DMS79 (cell line): ENCODE data around the gene RERG.
A peak's percentile ranks its signal among the peaks of the same experiment; 100 is the strongest.

ENCODE experiments used
- DNase-seq: peaks from one replicate; lab custom pipeline; 2025; lab: John Stamatoyannopoulos, UW

The RERG gene

DNA sequence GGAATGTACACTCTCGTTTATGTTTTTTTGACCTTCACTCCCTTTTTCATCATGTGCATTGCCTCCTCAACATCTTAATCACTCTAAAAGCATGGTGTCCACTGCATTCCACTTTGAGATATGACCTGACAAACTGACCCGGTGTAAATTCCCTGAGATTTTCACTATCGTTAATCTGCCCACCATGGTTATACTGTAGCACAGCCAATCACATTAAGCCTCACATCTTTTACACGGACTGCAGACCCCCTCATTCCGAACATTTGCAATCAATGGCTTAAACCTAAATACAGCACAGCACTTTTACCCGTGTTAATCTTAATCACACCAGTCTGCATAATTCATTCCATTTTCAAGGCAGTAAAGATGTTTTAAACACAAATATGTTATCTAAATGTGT is 2.4 kb downstream of the RERG start:
- DNase-seq: no peak

DNA sequence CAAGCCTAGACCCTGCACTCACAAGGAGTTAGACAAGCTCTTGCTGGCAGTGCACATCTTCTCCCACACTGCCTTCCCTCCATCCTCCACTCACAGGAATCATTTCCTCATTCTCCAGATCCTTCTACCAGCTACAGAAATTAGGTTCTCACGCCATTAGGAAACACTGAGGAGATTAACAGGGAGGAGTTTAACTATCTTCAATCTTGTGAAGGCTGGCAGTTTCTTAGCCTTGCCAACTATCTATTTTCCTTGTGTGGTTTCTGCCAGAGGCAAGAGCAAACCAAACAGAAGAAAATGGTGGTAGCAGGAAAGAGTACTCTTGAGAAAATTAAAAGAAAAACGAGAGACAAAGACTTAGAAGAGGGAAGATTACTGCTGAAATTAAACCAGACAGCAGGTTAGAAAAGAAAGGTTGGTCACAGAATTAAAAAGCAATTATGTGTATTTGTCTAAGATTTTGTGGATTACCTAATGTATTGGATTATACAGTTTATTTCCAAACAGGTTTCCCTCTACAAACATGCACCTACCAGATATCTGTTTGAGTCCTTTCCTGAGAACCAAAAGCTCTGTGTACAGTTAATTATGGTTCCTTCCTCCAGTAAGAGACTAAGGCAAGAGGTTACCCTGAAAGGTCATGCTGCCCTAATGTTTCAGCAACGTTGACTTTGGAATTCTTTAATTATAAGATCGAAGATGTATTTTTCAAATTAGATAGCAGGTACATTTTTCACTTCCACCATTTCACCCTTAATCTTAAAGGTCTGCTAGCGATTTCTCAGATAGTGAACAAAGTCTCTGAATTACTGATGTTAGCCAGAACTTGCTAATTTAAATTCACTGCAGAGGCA is 5.0 kb downstream of the RERG start:
- no peak for DNase-seq

DNA sequence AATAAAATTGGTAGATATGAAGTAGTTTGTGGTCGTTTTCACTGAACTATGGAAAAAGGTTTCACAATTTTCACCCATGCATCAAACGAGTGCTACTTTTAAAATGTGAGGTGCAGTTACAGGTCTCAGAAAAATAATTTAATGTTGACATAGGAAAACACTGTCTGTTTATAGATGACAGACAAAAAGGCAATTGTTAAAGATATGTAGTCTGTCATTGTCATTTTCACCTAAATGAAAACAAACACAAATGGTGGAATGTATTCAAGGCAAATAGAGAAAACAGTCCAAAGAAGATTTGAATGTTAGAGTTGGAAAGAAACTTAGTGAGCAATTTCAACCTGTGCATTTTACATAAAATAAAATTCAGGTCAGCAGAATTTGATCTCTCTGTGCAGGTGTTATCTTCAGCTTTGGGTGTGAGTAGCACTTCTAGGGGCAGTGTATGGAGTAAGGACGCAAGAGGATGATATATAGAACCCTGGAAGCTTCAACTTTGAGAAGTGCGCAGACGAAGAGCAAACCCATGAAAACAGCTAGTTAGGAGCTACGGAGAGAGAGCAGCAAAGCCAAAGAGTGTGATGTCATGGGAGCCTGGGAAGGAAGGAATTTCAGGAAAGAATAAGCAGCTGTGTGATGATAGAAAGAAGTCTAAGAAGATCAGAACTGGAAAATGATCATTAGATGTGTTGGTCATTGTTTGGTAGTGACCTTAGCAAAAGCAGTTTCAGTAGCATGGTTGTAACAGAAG is 6.2 kb downstream of the RERG start:
- no peak for DNase-seq

DNA sequence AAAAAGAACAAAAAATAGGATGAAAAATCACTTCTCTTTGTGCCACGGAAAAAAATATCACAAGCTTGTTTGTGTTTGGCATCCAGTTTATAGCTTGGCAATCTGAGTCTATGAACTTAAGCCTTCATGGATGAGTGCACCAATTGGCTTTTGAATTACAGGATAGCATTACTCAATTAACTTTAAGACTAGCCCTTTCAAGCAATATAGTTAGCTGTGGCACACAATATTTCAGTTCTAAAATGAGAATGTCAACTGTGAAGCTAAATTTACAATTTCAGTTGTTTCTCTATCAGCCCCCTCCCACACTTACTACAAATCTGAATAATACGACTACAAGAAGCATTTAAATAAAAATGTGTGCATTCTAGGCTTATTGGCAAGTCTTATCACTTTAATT is 8.3 kb downstream of the RERG start:
- DNase-seq: peak; percentile 55

DNA sequence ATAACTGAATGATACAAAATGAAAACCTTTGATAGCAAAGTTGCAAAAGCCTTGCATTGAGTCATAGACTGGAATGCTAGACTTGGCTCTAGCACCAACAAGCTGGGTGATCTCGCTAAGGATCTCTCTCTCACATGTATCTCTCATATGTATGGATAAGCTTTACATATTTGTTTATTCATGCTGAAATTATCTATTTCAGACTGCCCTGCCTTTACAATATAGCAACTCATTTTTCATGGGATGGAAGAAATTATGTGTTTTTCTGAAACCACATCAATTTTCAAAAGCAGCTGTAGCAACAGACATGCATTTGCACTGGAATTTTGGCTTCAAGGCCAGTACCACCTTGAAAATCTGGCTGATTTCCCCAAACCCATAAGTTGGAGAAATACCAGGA is 11.4 kb downstream of the RERG start:
- DNase-seq: no peak

DNA sequence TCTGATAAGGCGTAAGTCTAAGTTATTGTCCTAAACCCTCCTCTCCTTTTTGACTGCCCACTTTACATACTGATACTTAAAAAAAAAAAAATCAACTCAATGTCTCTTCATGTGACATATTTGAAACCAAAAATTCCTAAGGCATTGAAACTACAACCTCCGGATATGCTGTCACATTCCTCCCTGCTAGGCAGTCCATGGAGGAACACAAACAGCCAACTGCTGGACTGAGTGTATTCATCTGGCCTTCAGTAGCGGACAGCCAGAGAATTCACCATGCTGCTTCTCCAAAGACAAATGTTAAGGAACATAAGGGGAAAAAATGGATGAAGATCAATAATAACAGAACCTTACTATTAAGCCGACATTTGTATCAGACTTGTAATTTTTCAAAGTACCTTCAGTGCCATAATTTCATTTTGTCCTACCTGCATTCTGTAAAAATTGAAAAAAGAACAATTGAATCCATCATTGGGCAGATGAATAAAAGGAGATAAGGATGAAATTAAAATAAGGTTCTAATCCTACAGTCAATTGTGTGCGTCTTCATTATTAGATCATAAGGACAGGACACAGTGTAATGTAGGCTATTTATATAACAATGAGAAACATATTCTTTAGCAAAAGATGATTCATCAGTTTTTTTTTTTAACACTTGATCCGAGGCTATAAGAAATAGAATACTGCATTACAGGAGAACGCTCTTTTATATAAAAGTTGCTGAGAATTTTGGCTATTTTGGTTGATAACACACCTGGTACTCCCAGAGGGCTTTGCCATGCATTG is 12.2 kb downstream of the RERG start:
- DNase-seq: no peak

DNA sequence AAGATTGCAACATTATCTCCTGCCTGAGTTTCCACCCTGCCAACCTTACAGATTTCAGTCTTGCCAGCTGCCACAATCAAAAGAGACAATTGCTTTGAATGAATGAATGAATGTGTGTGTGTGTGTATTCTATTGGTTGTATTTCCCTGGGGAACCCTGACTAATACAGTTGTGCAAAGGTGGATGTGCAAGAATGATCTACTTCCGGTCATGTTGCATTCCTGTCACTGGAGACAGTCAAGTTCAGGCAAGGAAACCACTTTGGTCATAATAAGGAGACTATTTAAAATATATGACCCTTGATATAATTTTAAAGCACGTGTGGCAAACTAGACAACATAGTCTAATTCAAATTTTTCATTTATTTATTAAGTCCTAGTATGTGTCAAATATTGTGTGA is 13.1 kb downstream of the RERG start:
- no peak for DNase-seq

DNA sequence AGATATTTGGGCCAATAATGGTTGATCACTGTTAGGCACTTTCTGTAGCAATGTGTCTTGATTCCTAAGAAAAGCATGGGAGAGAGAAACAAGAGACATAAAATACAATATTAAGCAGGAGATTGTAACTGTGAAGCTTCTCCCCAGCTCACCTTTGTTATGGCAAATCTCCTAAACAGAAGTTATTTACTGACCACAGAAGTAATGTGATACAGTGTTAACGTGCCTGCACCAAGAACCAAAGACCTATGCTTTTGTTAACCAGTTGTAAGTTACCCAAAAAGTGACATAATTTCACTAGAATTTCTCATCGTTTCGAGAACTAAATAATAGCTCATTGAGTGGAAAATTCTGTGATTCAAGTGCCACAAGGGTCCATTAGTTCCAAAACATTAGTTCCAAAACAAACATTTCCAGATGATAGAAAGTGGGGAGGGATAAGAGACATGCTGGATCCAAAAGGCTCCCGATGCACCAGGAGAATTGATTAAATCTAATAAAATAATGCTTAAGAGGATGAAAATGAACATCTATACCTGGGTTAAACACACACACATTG is 14.3 kb downstream of the RERG start:
- no peak for DNase-seq

DNA sequence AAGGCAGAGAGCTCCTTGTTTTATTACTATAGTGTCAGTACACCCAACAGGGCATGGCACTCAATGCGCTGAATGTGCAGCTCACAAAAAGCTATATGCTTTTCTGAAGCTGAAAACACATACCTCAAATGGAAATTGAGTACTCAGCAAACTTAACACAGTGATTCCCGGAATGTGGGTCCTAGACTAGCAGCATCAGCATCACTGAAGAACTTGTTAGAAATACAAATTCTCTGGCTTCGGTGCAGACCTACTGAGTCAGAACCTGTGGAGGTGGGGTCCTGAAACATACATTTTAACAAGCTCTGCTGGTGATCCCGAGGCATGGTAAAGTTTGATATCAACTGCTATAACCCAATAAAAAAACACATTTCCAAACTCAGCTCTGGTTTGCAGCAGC is 14.9 kb downstream of the RERG start:
- no peak for DNase-seq

DNA sequence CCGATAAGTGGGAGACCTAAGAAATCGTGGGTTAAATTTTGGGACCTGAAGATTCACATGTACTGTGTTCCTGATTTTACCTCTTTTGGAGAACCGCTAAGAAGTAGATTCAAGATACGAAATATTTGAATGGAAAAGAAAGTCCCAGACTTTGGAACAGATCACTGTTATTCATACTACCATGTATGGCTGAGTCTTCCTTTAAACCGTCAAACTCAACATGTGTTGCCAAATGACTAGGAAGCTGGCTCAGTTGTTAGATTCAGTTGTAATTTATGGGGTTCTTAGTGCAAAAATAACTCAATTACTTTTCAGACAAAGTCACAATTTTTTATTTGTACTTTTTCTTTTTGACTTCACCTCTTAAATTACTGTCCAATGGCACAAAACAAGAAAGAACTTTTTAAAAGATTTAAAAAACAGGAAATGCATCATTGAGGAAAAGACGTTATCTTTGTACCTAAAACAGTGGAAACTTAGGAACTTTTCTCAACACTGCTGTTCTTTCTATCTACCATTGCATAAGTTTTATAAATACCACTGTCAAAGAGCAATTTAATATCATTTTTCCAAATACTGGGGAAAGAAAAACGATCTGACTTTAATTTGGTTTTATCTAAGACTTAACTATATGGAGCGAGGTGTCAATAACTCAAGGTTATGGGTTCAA is 15.7 kb downstream of the RERG start:
- no peak for DNase-seq

DNA sequence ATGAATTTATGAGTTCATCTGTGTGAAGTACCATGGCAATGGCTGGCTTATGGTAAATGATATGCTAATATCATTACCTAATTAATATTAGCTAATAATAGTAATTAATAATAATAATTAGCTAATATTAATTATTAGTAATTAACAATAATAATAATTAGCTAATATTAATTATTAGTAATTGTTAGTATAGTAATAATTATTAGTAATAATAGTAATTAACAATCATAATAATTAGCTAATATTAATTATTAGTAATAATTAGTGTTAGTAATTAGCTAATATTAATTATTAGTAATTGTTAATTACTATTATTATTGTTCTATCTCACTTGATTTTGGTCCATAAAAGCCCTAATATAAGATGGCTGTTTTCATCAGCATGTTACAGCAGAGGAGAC is 19.8 kb downstream of the RERG start:
- no peak for DNase-seq

DNA sequence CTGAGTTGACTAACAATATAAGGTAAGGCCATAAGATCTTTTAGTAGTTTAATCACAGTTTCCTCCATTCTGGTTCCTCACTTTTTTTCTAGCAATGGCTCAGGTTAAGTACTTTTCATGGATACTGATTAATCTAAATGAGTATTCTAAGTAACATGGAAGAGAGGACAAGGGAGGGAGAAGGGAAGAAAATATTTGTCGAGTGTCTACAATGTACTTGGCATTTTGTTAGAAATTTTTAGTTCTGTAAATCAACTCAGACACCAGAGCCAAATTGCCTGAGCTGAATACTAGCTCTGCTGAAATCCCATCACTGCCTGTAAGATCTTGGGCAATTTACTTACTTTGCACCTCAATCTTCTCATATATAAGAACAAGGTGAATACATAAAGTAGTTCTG is 20.2 kb downstream of the RERG start:
- no peak for DNase-seq

DNA sequence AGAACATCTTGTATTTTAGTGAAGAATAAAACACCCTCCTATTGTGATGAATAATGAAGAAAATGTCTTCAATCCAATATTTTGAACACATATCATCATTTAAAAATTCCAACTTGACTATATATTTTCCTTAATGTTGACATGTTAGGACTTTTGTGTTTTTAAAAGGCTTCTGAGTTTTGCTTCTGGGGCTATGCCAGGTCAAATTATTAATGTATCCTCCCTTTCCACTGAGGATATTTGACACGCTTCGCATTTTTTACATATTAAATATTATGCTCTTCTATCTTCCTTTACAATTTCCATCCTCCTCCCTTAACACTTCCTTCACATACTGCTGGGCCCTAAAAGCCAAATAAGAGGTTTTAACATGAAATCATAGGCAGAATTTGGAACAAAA is 20.6 kb downstream of the RERG start:
- DNase-seq: no peak

DNA sequence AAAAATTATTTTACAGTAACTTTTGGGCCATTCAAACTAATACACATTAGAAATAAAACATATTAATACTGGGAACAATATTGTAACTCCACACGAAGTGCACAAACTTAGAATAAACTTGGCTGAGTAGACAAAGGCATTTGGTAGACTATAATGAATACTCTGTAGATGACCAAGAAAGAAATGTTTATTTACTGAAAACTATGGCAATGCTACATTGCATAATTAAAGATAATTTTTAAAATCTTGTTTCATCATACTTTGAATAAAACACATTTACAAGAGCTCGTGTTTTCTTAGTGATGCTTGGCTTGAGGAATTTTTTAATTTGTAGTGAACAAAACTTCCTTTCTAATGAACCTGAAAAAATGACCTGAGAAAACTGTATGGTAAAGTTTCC is 21.3 kb downstream of the RERG start:
- DNase-seq: no peak

DNA sequence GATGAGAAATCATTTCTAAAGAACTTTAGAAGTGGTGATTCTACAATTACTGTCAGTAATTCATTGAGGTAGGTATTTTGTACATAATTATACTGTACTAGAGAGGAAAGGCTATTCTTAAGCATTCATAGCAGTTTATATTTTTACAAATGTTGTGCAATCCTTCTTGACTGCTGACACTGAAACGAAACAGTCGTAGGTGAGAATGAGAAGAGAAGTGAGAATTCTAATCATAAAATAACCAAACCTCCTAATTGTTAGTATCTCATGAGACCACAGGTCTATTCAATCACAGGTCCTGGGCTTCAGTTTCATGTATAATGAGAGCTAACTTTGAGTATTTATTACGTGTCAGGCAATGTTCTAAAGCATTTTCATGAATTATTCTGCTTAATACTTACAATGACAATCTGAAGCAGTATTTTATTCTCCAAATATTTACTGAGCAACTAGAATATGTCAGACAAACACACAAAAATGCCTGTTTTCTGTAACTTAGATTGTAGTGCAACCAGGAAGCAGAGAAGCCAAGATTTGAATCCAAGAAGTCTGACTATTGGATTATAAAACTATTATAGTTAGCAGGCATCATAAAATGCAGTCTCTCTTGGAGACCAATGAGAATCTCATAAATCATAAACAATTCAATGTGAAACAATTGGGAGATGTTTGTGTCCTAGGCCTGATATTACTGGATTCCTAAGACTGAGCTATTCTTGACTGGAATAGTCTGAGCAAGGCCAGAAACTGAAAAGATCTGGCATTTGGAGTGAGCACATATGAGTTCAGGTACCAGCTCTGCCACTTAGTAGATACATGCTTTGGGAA is 24.3 kb downstream of the RERG start:
- no peak for DNase-seq

DNA sequence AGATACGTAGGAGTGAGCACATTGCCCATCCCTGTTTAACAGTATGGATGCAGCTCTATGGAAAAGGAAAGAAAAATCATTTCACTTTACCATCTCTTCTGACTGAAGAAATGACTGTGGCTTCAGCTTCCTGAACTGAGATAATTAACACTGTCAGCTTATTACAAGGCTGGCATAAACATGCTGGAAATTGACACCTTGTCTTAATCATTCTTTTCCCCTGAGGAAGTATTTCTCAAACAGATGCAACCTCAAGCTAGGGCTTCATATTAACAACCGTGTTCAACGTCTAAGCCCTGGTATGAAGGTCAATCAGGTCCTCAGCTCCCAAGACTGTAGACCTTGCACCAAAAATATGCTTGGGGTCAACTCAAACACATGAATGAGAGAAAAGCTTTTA is 25.0 kb downstream of the RERG start:
- DNase-seq: no peak

DNA sequence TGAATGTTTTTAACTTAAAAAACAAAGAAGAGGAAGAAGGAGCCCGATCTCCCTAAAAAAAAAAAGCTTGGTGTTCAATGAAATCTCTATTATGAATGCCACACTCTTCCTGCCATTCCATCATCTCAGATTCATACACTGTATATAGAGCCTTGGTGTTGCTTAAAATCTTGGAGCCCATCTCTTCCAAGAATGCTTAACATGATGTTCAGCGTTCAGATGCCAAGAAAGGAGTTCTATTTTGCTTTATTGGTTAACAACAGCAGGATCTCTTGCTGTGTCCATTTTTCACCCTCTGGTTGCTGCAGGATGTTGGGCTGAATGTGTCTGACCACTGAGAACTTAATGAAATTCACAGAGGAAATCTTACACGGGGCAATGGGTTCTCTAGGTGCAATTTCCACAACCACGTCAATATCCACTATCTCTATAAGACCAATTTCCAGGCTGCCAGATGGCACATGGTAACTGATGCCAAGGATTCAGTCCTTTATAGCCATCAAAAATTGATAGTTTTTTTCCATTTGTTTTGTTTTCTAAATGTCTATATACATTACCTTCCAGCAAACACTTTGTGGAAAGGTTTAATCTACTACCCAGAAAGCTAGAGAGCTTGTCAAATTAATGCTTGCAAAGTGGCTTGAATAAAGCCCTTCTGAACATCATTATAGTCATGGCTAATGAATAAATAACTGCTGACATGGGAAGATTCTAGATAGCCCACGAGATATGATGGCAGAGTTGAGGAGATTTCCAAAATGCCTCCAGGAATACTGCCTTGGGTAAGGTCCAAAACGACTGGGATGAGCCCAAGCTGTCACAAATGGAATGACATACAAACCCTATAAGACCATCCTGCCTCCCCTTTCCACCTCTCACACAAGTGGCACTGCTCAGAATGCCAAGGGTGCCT is 26.5 kb downstream of the RERG start:
- no peak for DNase-seq

DNA sequence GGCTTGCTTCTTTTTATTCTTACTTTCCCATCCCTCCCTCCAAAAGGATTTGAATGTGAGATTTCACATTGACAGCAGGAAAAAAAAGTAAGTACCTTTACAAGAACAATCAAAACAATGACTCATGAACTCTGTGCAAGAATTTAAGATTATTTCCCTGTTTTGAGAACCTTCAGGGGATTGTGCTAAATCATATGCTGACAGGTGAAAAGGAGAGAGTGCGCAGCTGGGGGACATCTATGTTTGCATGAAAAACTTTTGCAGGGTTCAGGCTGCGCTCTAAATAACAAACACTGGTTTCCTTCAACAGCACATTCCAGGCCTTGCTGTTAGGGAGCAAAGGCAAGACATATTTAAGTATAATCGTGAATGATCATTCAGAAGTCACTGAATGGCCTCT is 27.3 kb downstream of the RERG start:
- DNase-seq: no peak

DNA sequence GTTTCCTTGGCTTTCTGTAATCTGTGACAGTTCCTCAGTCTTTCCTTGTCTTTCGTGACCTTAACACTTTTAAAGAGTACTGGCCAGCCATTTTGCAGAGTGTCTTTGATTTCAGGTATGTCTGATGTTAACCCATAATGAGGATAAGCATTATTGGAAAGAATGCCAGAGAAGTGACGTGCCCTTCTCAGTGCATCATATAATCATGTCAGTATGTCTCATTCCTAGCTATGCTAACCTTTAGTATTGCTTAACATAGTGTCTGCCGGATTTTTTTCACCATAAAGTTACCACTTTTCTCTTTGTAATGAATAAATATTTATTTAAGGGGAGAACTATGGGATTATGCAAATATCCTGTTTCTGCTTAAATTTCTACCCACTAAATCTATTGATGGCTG is 28.5 kb downstream of the RERG start:
- DNase-seq: no peak

DNA sequence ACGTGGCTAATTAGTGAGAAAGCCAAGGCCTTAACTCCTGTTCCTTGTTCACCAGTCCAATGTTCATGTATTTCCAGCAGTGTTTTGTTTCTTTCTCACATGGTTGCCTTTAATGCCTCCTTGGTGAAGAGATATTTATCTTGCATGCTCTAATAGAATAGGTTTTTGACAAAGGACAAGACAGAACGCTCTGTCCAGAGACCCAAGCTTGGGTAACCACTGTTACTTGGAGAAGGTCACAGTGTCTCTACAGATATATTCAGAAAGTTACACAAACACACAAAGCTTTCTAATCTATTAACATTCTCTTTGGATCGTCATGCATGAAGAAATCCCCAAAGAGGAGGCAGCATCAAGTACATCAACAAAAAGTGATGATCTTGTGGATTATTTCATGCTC is 33.1 kb downstream of the RERG start:
- DNase-seq: no peak
